Transverse colon (tissue), 4 donors: Measurements from ENCODE around the gene ADCY9.

Experiments used
- CTCF ChIP-seq, 5 experiments: fragments of 200-600 bp in 3 of 5; fragments of 450-650 bp in 2 of 5; sonication (generic) in 3 of 5; IDR thresholded peaks; 1 replicate in 2 of 5; 2 replicates in 3 of 5; pipeline ENCODE4 v1.5.1; 2016 to 2017; ENCODE audit warnings: antibody characterized with exemption in 5 of 5, inconsistent platforms in 3 of 5, mild to moderate bottlenecking in 2 of 5, moderate library complexity in 1 of 5
- POLR2AphosphoS5 ChIP-seq, 3 donors: sonication (generic); formaldehyde crosslinking; IDR thresholded peaks; one replicate each; pipeline ENCODE4 v1.6.1; 2016; ENCODE audit warnings: antibody characterized with exemption in 3 of 3

DNA sequence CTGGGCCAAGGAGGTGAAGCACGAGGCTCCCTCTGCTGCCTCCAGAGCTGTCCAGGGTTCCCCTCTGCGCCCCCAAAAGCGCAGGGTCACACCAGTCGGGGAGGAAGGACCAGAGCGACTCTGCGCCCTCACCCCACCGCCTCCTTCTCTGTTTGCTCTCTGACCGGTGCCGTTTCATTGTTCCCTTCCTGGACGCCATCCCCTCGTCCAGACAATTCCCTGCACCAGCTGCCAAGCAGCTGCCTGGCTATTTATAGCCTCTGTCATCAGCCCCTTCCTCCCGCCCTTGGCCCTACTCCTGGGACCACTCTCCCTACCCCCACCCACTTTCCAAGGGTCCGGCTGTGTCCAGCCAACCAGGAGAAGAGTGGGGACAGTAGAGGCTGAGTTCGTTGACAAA lies 167.0 kb downstream of the ADCY9 start:
- TF ChIP-seq CTCF (IDR thresholded peaks at IDR 0.05) (no peak), POLR2AphosphoS5 (IDR thresholded peaks at IDR 0.05) (no peak)
